ENCODE measurements around the gene S100A5.
"Not testable (repeated sequence)": the region's sequence is repeated elsewhere in the genome, so short reads cannot be mapped to it uniquely, and the experiment has no call there.

S100A5 gene

GRCh38 chr1:153566414-153567371, 26.0 kb upstream of the S100A5 start:
- peak; percentile 80 for DNase-seq (ENCODE audit: low read depth)

- peak; percentile 21 for DNase-seq (ENCODE audit: low read depth)
Measured at GRCh38 chr1:153565529-153566374, 25.0 kb upstream of the S100A5 start, which contains the start of gene S100A2. Gene S100A2, minus strand, starts transcription at chr1:153565844. Its CDS starts 1,967 bp downstream, at chr1:153563877.

- DNase-seq (ENCODE audit: low read depth) = no peak
Measured at GRCh38 chr1:153563991-153564390, 23.3 kb upstream of the S100A5 start.

- DNase-seq (ENCODE audit: low read depth) = no peak
Measured at GRCh38 chr1:153563483-153563901, 22.8 kb upstream of the S100A5 start.

- DNase-seq (ENCODE audit: low read depth) = not testable (repeated sequence)
Measured at GRCh38 chr1:153562021-153562420, 21.3 kb upstream of the S100A5 start.

- no peak for DNase-seq (ENCODE audit: low read depth)
Measured at GRCh38 chr1:153561466-153561985, 20.8 kb upstream of the S100A5 start.

- DNase-seq (ENCODE audit: low read depth) = no peak
Measured at GRCh38 chr1:153560771-153561465, 20.2 kb upstream of the S100A5 start.

- no peak for DNase-seq (ENCODE audit: low read depth)
Measured at GRCh38 chr1:153560241-153560640, 19.5 kb upstream of the S100A5 start.

GRCh38 chr1:153557877-153558276, 17.1 kb upstream of the S100A5 start:
- DNase-seq (ENCODE audit: low read depth) = no peak

GRCh38 chr1:153556348-153556747, 15.6 kb upstream of the S100A5 start:
- no peak for DNase-seq (ENCODE audit: low read depth)

- DNase-seq (ENCODE audit: low read depth) = no peak
Measured at GRCh38 chr1:153553830-153554541, 13.3 kb upstream of the S100A5 start.

GRCh38 chr1:153553096-153553495, 12.4 kb upstream of the S100A5 start:
- no peak for DNase-seq (ENCODE audit: low read depth)

- DNase-seq (ENCODE audit: low read depth) = no peak
Measured at GRCh38 chr1:153552335-153552734, 11.6 kb upstream of the S100A5 start.

GRCh38 chr1:153550827-153551500, 10.2 kb upstream of the S100A5 start:
- DNase-seq (ENCODE audit: low read depth) = no peak

GRCh38 chr1:153550398-153550758, 9.6 kb upstream of the S100A5 start:
- no peak for DNase-seq (ENCODE audit: low read depth)

- no peak for DNase-seq (ENCODE audit: low read depth)
Measured at GRCh38 chr1:153549741-153550397, 9.1 kb upstream of the S100A5 start.

- no peak for DNase-seq (ENCODE audit: low read depth)
Measured at GRCh38 chr1:153548722-153549688, 8.3 kb upstream of the S100A5 start, which contains the start of gene S100A3. Gene S100A3, minus strand, starts transcription at chr1:153549258. Its CDS starts 773 bp downstream, at chr1:153548485.
